HG03066 (cell line): Measurements from ENCODE around the gene PIGW.

Experiments used
- ATAC-seq: cut with Tn5 transposase; IDR thresholded peaks from one replicate; pipeline ENCODE4 v1.9.1; 2021; ENCODE audit warnings: low read depth; ENCODE audit not compliant: unreplicated experiment

PIGW gene

DNA sequence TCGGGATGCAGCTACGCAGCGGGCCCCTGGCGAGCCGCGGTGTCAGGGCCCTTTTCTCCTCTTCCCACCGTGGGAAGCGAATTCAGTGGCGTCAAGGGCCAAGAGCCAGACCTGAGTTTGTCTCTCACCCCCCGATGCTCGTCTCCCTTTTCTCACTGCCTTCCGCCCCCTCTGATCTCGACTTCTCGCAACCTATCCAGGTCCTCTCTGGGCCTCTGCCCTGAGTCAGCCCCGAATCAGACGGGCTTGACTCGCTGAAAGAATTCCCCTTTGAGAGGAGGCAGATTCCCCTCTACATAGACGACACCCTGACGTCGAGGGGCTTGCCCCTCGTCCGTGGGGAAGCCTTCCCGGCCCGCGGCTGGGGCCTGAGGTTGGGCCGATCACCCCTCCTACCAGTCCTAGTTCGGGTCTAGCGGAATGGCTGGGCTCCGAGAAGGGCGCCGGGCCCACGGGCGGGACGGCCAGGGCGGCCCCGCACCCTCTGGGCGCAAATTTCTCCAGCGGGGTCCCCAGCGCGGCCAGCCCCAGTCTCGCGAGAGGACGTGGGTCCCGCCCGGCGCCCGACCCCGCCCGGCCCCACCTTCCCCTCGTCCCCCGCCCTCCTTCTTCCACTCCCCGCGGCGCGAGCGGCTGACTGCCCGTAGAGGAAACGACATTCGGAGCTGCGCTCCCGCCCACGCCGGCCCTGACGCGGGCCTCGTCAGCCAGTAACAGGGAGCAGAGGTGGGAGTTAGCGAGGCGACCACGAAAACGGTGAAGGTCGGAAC, 9.7 kb downstream of the PIGW start, which contains the start of gene GGNBP2:
TSS of gene GGNBP2 (plus strand) at position 613 of the 770 bp plus-strand sequence. CDS start 806 bp downstream, outside the sequence.
- peak; percentile 47 for ATAC-seq

DNA sequence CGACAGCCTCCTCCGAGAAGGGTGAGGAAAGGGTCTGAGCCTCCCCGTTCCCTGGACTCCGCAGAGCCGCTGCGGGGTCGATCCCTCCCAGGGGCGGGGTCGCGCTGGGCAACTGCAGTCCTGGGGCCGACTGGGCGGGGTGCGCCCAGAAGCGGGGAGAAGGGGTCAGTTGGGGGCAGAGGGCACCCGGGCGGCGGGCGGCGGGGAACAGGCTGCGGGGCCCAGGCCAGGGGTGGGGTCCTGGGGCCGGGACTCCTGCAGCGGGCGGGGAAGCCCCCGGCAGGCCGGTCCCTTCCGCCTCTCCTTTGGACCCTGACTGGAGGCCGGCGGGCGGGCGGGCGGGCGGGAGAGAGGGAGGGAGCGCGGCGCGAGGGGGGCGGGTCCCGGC, 10.3 kb downstream of the PIGW start:
- peak; percentile 32 for ATAC-seq

DNA sequence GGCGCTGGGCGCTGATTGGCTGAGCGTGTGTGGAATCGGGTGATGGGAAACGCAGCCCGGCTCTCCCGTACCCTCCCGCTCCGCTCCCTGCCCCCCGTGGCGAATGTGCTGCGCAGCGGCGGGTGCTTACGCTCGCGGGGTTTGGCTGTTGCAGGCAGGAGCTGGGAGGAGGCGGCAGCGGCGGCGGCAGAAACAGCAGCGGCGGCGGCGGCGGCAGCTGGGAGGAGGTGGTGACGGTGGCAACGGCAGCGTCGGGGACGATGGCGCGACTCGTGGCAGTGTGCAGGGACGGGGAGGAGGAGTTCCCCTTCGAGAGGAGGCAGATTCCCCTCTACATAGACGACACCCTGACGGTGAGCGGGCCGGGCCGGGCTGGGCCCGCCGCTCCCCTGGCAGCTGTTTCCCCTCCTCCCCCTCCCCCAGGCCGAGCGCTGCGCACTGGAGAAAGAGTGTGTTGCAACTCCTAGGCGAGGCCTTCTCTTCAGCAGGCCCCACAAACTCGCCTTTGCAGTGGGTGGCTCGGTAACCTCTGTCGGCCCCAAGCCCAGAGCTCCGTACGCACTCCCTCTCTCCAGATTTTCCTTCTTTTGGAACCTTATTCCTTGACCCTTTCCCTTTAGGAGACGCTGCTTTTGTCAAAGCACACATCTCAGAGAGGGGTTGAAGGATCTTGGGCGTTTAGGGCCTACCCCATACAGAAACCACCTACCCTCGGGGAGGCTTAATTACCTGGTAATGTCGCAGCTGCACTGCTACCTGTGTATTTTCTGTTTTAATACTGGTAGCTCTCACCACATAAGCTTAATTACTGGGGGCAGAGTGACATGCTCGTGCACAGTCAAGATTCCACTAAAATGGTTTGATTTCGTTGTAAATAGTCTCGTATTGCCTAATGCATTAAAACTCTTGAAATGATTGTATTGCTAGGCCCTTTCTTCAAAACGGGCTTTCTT, 11.0 kb downstream of the PIGW start:
- peak; percentile 67 for ATAC-seq

DNA sequence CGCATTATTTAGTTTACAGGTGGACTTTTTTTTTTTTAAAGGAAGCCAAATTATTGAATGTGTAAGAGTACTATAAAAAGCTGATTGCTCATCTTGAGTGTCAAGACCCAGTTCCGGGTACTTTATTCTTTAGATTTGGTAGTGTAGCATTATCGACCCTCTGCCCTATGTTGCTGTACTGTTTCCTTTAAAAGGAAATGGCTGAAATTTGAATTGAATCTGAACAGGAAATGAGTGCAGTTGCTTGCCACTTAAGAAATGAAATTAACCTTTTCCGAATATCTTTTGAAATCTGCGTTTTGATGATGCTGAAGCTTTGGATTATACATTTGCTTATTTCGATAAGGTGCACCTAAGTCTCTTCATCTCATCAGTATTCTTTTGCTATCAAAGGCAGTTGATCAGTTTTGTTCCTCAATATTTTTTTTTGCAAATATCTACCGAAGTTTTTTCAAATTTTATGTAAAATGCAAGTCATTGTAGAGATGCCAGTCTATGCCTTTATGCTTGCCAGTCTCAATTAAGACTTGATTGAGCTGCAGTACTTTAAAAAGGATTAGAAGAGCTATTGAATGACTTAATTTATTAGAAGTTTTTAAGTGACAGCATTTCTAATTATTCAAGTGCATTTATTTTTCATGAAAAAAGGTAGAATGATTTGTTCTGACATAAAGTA, 11.8 kb downstream of the PIGW start:
- no peak for ATAC-seq

DNA sequence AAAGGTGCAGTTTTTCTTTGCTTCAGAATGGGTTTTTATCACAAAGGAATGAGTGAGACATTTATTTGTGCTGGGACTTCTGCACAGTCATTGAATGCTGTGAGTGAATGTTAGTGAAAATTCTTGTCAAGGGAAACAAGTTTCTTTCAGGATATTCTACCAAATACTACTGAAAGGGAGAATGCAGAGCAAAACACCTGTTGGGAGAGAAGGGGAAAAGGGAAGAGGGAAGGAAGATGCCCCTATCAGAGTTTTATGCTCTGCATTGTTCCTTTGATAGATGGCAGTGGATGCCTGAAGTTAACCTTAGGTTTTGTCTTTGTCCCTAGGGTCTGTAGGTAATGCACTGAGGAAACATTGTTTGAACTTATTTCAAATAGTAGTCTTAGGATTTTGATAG, 13.0 kb downstream of the PIGW start:
- ATAC-seq = no peak

DNA sequence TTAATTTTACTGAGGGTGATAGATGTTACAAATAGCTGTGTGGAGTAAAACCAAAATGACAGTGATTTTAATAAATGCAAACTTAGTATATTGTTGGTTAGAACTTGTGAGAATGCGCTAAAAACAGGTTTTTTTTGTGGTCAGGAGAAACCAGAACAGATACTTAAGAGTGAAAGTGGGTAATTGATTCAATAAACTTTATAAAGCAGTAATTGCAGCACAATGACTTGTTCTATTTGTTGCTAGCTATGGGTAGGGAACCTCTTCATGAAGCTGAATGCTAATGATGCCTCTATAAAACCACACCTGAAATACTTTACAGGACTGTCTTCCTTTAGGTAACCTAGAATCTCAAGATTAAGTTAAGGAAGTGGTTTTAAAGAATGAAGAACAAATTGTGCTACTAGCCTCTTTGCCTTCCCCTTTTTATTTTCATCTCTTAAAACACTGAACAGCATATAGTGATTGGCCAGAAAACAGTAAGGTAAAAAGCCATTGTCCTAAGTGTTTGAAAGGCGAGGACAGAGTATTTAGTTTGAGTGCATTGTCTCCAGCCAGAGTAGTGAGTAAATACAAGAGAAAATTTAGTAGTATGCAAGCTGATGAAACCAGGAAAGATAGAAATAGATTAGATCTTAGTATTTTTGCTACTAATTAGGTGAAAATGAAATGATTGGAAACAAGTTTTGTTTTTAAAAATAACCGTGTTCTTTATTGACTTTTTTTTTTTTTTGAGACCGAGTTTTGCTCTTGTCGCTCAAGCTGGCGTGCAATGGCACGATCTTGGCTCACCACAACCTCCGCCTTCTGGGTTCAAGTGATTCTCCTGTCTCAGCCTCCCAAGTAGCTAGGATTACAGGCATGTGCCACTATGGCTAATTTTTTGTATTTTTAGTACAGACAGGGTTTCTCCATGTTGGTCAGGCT, 16.0 kb downstream of the PIGW start:
- no peak for ATAC-seq

DNA sequence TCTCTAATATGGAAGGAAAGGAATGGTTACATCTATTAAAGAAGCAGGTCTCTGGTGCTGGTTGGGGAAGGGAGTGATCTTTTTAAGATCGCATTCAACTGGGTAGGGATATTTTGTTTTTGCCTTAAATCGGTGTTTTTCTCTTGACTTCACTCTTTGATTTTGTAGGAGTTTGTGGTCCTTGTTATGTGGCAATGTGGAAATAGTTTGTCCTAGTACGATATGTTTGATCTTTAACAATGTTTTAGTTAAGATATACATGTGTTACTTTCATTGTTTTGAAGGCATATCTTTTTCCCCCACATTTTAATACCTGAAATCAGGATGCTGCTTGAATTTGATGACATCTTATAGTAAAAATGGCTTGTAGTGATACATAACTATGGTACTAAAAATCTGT, 18.7 kb downstream of the PIGW start:
- no peak for ATAC-seq

DNA sequence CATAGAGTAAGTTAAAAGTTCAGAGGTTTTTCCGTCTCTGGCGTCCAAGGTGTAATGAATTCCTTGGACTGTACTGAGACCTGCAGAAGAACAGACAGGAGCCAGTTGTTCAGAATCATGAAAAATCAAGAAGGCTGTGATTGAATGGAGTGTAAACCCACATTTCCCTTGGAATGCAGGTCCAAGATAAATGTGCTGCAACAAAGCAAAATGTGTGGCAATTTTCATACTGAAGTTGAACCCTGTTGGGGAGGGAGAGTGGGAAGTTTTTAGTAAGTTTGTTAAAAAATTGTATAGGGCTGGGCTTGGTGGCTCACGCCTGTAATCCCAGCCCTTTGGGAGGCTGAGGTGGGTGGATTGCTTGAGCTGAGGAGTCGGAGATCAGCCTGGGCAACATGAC, 31.3 kb downstream of the PIGW start:
- ATAC-seq = no peak

DNA sequence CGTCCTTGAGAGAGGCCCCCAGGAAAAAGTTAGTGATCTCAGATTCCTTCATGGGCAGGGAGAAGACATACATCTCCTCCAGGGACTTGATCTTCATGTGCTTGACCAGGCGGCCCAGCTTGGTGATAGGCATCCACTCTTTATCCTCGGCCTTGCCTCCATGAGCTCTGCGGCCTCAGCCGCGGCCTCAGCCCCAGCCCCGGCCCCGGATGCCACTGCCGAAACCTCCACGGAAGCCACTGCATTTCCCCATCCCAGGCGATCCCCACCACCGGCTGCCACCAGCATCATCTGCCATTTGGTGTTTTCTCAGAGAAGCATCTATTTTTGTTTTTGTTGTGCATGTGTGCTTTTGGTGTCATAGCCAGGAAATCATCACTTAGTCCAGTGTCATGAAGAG, 40.2 kb downstream of the PIGW start:
- no peak for ATAC-seq

DNA sequence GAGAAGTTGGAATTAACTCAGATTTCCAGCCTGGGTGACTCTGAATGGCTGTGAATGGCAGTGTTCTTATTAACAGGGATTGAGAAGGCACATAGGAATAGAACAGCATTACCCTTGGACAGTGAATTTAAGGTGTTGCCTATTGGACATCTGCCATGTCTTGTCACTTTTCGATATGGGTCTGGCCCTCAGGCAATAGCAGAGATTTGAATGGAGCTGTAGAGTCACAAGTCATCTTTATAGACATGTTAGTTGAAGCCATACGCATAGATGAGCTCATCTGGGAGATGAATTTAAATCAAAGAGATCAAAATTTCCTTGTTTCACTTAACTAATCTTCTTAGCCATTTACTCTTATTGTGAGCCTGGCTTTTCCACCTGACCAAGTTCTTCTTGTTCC, 42.0 kb downstream of the PIGW start:
- no peak for ATAC-seq

DNA sequence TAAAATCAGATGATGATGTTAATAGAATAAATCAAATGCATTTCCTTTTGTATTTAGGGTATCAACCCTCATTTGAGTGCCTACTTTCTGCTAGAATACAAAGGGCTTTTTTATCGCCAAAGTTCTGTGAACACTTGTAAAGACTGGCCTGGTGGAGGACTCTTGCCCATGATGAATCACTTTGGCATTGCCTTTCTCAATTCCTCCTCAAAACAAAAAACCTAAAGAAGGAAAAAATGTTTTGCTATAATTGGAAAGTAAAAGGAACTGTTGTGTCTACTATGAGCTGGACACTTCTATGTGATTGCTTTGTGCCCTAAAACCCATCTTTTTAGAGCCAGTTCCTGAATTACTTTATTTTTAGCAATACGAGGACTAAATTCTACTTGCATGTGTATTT, 43.9 kb downstream of the PIGW start:
- no peak for ATAC-seq

DNA sequence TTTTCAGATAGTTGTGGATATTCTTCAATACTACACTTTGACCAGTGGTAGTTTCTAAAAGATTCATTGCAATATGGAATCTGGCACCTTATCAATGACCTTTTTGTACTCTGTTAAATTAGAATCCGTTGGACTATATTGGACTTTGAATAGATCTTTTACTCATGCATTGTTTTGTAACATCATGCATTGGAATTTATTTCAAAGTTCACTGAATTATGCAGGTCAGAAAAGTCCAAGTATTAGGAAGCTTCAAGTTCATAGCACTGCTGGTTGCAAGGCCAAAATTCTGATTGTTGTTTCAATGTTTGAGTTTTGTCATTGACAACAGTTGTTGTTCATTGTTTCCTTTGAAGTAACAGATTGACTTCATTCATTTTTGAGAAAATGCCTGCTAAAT, 49.0 kb downstream of the PIGW start:
- ATAC-seq = no peak

DNA sequence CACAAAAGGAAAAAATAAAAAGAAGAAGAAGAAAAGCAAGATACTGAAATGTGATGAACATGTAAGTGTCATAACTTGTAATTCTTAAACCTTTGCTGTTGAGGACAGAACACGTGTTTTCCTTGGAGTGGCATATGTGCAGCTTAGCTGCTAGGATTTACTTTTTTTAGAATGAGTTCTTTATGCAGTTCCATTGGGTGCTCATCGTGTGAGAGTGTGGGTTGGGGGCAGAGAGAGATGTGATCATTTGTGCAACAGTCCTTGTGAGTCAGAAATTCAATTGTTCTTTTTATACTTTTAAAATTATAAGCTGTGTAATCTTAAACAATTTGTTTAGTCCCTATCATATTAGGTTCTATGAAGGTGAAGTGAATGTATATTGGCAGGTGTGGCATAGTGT, 51.4 kb downstream of the PIGW start:
- no peak for ATAC-seq
